Hematopoietic multipotent progenitor cell treated with erythropoietin and hydrocortisone succinate and interleukin-3 and kit ligand, for 8 days (in vitro differentiated cells): Measurements from ENCODE around the gene JOSD1.

Experiments used
- DNase-seq: peaks from one replicate; pipeline ENCODE4 v3.0.0-alpha.2; 2015

The JOSD1 gene

GRCh38 chr22:38700789-38701628 is at the start of gene JOSD1:
Gene JOSD1, minus strand, starts transcription at chr22:38700943. Its CDS starts 956 bp downstream, at chr22:38699987.
- peak; percentile 94 for DNase-seq

- DNase-seq, result no peak
These were observed 49.4 kb upstream of the JOSD1 start for GRCh38 chr22:38750104-38750503.

DNA sequence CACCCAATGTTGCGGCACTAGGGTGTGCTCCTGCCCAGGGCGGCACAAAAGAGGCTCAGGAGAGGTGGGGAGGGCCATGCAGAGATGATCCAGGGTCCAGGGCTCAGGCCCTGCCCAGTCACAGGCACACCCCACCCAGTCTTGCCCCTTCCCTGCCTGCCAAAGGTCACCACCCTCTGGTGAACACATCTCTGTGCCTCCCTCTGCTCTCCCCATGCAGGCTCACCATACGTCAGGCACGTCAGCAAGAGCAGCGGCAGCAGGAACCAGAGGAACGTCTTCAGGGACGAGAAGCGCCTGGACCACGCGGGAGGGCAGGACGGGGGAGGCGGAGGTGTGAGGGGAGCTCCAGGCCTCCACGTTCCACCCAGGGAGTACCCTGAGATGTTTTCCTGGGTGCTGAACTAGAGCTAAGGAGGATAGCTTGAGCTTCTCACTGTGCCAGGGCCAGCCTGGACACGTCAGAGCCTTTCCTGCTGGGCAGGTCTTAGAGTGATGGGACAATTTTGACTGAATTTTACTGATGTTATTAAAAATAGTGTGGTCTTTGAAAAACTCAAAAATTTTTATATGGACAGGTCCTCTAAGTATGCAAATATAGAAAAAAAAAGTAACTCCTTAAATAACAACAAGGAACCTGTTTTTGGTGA is 47.9 kb upstream of the JOSD1 start:
- no peak for DNase-seq

DNA sequence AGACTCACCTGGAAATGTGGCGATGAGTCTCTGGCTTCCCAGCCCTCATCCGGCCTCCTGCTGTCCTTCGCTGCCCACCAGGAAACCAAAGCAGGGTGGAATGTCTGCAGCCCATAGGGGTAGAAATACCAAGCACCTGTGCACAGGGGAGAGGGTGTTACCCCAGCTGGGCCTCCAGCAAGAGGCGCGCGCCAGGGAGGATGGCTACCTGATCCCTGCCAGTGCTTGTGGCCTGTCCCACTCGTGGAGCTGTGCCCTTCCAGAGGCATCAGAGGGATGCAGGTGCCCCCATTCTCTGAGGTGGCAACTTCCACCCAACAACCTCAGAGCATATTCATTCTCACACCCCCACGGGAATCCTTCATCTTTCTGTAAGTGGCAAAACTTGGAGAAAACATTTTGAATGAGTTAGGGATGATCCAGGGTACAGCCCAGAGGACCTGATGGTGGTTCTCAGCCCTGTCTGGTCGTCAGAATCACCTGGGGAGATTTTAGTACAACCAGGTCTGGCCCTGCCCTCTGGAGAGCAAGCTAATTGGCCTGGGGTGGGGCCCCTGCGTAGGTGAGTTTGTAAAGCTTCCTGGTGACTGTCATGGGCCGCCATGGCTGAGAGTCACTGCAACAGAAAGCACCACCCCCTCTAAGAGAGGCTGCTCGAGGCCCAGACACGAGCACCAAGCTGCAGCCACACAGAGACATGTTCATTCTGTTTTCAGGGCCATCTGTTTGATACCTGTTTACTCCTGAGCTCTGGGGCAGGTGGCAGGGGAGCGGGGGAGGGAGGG is 45.1 kb upstream of the JOSD1 start:
- no peak for DNase-seq

GRCh38 chr22:38744981-38745380 is 44.2 kb upstream of the JOSD1 start:
- DNase-seq, result no peak

GRCh38 chr22:38742176-38742942 is 41.6 kb upstream of the JOSD1 start:
- DNase-seq, result no peak

DNA sequence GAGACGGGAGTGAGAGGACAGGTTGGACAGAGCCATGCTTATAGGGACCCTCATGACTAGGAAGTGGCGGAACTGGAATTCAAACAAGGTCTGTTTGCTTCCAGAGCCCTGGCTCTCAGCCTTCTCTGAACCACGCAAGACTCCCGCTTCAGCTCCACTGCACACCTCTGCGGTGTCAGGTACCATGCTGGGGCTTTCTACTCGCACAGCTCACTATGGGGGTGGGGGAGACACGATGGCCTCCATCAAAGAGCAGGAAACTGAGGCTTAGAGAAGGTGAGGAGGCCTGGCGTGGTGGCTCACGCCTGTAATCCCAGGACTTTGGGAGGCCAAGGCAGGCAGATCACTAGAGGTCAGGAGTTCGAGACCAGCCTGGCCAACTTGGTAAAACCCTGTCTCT is 40.8 kb upstream of the JOSD1 start:
- DNase-seq, result no peak

DNA sequence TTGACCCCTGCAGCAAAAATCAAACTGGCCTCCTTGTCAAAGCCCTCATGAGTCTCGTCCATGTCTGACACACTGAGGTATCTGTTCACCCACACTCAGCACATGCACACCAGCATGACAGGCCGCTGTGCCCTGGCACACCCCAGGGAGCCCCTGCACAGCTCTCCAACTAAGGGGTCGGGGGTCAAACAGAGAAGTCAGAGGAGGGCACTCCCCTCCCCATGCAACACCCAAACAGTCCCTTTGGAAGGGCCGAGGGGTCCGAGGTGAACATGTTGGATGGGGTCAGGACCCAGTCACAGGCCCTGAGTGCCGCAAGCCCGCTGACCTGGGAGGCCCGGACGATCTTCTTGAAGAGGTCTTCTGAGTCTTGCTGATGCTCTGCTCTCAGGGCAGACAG is 40.4 kb upstream of the JOSD1 start:
- DNase-seq, result no peak

DNA sequence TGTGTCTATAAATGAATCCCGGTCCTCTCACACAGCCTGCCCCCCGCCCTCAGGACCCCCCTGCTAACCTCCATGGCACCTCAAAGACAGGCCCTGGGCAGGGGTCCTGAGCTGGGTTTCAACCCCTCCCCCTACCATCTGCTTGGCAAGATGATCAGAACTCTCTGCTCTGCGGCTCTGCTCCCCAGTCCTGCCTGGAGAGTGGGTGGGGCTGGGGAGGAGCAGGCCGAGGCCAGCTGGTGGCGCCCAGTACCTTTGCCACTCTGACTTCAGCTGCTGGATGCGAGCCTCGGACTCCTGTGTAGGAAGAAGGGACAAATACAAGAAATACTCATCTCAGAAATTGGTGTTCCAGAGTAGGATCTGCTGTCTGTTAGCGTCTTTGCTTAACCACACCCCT is 40.0 kb upstream of the JOSD1 start:
- no peak for DNase-seq

DNA sequence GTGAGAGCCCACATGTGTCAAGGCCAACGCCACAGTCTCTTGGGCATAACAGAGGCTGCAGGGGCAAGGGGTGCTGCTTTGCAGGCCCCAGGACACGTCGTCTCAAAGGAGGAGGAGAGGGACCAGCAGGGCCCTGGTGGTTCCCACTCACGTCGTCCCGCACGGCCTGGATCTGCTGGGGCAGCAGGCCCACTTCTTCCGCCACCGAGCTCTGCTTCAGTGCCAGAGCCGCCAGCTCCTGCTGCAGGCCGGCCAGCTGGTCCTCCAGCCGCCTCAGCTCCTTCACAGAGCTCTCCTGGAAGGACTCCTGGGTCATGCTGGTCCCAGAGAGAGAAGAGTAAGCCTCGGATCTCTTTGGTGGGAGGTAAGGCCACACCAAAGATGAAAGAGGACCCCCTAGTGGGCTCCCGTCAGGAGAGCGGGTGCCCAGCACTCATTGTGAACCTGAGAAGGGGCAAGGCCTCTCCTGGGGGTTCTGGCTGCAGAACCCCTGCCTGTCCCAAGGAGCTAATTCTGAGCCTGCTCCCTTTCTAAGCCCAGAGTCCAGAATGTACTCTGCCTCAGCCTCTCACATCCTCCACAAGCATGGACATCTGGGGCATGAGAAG is 39.5 kb upstream of the JOSD1 start:
- DNase-seq, result no peak

- no peak for DNase-seq
These were observed 38.7 kb upstream of the JOSD1 start for GRCh38 chr22:38739300-38740055.

- no peak for DNase-seq
These were observed 37.8 kb upstream of the JOSD1 start for GRCh38 chr22:38738475-38739070.

DNA sequence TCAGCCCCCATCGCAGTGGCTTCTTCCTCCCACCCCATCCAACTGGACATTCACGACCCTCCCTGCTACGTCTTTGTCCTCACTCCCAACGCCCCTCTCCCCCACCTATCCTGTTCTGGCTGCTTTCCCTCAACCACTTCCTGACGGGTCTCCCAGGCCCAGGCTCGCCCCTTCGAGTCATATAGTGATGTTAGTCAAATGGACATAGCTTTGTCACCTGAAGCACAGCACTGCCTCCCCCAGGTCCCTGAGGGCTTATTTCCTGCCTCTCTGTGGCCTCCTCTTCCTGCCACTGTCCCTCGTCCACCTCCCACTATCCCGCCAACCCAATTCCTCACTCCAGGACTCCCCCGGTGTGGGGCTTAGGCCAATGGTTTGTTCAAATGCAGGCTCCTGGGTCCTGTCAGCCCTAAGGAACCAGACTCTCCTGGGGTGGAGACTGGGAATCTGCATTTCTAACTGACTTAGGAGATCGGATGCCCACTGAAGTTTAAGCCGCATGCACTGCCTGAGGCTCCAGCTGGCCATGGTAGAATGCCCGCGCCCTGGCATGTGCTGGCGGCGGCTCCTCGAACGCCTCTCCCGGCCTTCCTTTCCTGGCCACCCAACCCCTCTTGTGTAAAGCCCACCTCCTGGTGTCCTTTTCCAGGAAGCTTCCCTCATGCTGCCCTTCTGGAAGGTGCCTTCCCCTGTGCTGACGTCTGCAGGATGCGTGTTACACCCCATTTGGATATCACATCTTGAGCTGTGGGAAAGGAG is 36.7 kb upstream of the JOSD1 start:
- DNase-seq, result no peak

DNA sequence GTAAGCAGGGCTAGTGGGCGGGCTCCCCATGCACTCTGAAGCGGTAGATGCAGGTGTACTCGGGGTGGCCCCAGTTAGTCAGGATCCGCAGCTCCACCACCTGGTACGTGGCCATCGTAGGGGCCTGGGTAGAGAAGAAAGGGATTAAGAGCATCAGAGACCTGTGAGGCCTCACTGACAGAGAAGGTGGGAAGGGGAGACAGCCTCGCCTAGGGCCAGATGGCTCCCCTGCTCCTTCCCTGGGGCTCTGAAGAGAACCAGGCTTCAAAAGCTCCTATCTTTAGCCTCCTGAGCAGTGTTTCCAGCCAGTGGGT is 35.5 kb upstream of the JOSD1 start:
- DNase-seq, result no peak

DNA sequence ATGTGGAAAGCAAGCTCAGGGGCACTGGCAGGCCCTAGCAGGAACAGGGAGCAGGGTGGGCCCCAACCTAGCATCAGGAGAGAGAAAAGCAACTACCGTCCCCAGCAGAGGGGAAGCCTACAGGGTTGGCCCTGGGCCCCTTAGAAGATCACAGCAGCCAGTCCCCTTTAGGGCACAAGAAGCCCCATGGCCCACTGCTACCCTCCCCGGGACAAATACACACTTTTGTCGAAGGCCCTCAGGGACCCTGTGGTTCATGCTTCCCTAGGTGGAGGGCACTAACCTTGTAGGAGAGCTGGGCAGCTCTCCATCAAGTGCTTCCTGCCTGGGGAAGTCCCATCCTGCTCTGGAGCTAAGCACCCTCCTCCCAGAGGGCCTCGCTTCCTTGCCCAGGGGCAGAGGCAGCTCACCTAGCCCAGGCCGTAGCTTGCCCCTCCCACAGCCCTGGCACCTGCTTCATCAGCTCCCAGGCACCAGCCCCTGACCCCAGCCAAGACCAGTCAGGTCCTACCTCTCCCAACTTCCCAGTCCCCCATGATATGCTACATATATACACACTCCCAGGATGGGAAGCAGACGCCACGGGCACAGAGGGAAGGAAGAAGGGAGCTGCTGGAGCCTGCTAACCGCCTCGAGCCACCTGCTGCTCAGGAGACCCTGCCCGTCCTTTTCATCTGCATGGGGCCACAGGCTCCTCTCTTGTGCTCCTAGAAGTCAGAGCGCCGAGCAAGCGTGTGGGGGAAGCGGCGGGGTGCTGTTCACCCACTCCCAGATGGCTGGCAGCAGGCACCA is 34.9 kb upstream of the JOSD1 start:
- DNase-seq, result no peak

GRCh38 chr22:38735126-38735464 is 34.4 kb upstream of the JOSD1 start:
- no peak for DNase-seq

DNA sequence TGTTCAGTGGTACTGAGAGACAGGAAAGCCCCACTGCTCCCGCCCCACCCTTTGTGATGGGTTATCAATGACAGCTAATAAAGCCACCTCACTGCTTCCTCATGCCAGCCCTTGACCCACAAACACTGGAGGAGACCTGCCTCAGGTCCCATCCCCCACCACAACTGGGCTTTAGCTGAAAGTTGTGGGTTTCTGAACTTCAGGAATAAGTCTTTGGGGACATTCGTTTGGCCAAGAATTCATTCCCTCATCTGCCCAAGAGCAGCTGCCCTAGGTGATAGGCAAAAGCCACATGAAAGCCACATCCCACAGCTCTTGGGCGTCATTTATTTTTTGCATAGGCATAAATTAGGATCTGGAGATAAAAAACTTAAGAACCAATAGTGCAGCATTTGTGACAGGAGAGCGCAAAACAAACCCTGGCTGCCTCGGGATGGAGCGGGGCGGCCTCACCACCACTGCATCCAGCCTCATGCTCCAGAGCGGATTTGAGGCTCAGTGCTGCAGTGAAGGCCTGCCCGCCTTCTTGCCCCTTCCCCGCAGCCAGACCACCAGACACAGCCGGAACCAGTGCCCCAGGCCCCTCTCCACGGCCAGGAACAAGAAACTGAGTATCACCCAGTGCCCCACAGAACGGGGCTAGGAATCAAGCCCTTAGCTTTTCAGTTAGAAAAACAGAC is 33.8 kb upstream of the JOSD1 start:
- peak; percentile 32 for DNase-seq

- no peak for DNase-seq
These were observed 33.1 kb upstream of the JOSD1 start for GRCh38 chr22:38733724-38734381.

- peak; percentile 61 for DNase-seq
These were observed 32.6 kb upstream of the JOSD1 start for GRCh38 chr22:38733329-38733723.
